GM23338 (cell line): ENCODE measurements around the gene AP3B2. TPM values are rescaled to one million over a fixed set of nuclear protein-coding genes. Genes with fewer than 3 reads are reported as not detected.

Experiments
- ATAC-seq: fragments of 200-7000 bp; cut with Tn5 transposase; 3 replicates; pipeline ENCODE4 v1.9.1; 2020
- DNase-seq: peaks from one replicate; pipeline ENCODE4 v3.0.0-alpha.2; 2015; ENCODE audit warnings: low spot score
- H2AFZ ChIP-seq: fragments of 200-600 bp; sonication (generic); 2 replicates; pipeline ENCODE4 v1.8.0; 2016; ENCODE audit warnings: antibody characterized with exemption, mild to moderate bottlenecking, moderate library complexity
- H3F3A ChIP-seq: fragments of 200-600 bp; sonication (generic); replicated peaks from 2 replicates; pipeline ENCODE4 v1.8.0; 2017; ENCODE audit warnings: antibody characterized with exemption, mixed run types, low read depth
- H3K27ac ChIP-seq: fragments of 200-600 bp; sonication (generic); 2 replicates; pipeline ENCODE4 v1.6.1; 2016; ENCODE audit warnings: low read depth
- H3K27me3 ChIP-seq: fragments of 200-600 bp; sonication (generic); 2 replicates; pipeline ENCODE4 v1.8.0; 2016; ENCODE audit warnings: mild to moderate bottlenecking, mixed run types, moderate library complexity; ENCODE audit not compliant: insufficient read depth
- H3K36me3 ChIP-seq: fragments of 200-600 bp; sonication (generic); 2 replicates; pipeline ENCODE4 v1.8.0; 2016; ENCODE audit warnings: mild to moderate bottlenecking; ENCODE audit not compliant: insufficient read depth
- H3K4me1 ChIP-seq: fragments of 200-600 bp; sonication (generic); 2 replicates; pipeline ENCODE4 v1.8.0; 2016; ENCODE audit warnings: mild to moderate bottlenecking, moderate library complexity; ENCODE audit not compliant: insufficient read depth
- H3K4me2 ChIP-seq: fragments of 200-600 bp; sonication (generic); 2 replicates; pipeline ENCODE4 v1.7.1; 2017; ENCODE audit warnings: mixed run types
- H3K4me3 ChIP-seq: fragments of 200-600 bp; sonication (generic); 2 replicates; pipeline ENCODE4 v1.6.1; 2016; ENCODE audit warnings: mixed run types
- H3K79me2 ChIP-seq: fragments of 200-600 bp; sonication (generic); replicated peaks from 2 replicates; pipeline ENCODE4 v1.8.0; 2017; ENCODE audit warnings: mild to moderate bottlenecking; ENCODE audit not compliant: insufficient read depth
- H3K9me2 ChIP-seq: fragments of 200-600 bp; sonication (generic); 2 replicates; pipeline ENCODE4 v1.8.0; 2017; ENCODE audit not compliant: insufficient read depth
- H4K20me1 ChIP-seq: fragments of 200-600 bp; sonication (generic); replicated peaks from 2 replicates; pipeline ENCODE4 v1.8.0; 2017; ENCODE audit warnings: mild to moderate bottlenecking; ENCODE audit not compliant: insufficient read depth
- H3K27ac Mint-ChIP-seq: 2 replicates; pipeline ENCODE4 v1.8.0; 2020; ENCODE audit warnings: inconsistent platforms, mild to moderate bottlenecking, moderate library complexity, mixed read lengths
- H3K27me3 Mint-ChIP-seq: 3 replicates; pipeline ENCODE4 v1.8.0; 2022; ENCODE audit warnings: low read depth, mild to moderate bottlenecking, moderate library complexity, mixed read lengths, inconsistent platforms; ENCODE audit not compliant: insufficient read depth, poor library complexity
- H3K36me3 Mint-ChIP-seq: 3 replicates; pipeline ENCODE4 v1.8.0; 2021; ENCODE audit warnings: low read depth, mild to moderate bottlenecking, inconsistent platforms, moderate library complexity, mixed read lengths
- H3K4me1 Mint-ChIP-seq: 3 replicates; pipeline ENCODE4 v1.8.0; 2020; ENCODE audit warnings: mild to moderate bottlenecking, inconsistent platforms, mixed read lengths
- H3K4me3 Mint-ChIP-seq: 3 replicates; pipeline ENCODE4 v1.8.0; 2021; ENCODE audit warnings: moderate library complexity, mild to moderate bottlenecking, inconsistent platforms, mixed read lengths
- H3K9me3 Mint-ChIP-seq: 3 replicates; pipeline ENCODE4 v1.8.0; 2020; ENCODE audit warnings: moderate library complexity, mild to moderate bottlenecking, inconsistent platforms, mixed read lengths
- CTCF ChIP-seq, 2 experiments: fragments of 200-600 bp in 1 of 2; sonication (generic) in 1 of 2; conservative IDR thresholded peaks; 2 replicates each; pipeline versions ENCODE4 v1.5.1 to v1.6.1; 2016 to 2017; ENCODE audit warnings: antibody characterized with exemption in 2 of 2, low read depth in 2 of 2, mild to moderate bottlenecking in 2 of 2, moderate library complexity in 1 of 2
- ETS1 ChIP-seq: IDR thresholded peaks from 2 replicates; pipeline ENCODE4 v1.6.1; 2016; ENCODE audit warnings: antibody characterized with exemption
- EZH2 ChIP-seq: fragments of 200-600 bp; sonication (generic); IDR thresholded peaks from one replicate; pipeline ENCODE4 v1.8.0; 2017; ENCODE audit warnings: antibody characterized with exemption, mild to moderate bottlenecking, low read depth; ENCODE audit not compliant: unreplicated experiment
- EZH2phosphoT487 ChIP-seq: fragments of 200-600 bp; sonication (generic); IDR thresholded peaks from one replicate; pipeline ENCODE4 v1.8.1; 2018; ENCODE audit warnings: antibody characterized with exemption; ENCODE audit not compliant: unreplicated experiment
- JUNB ChIP-seq: IDR thresholded peaks from one replicate; pipeline ENCODE4 v1.6.1; 2016; ENCODE audit warnings: antibody characterized with exemption; ENCODE audit not compliant: unreplicated experiment
- NANOG ChIP-seq: IDR thresholded peaks from 2 replicates; pipeline ENCODE4 v1.6.1; 2016; ENCODE audit warnings: antibody characterized with exemption, borderline replicate concordance
- POLR2AphosphoS5 ChIP-seq: IDR thresholded peaks from 2 replicates; pipeline ENCODE4 v1.6.1; 2016; ENCODE audit warnings: antibody characterized with exemption, low read depth
- REST ChIP-seq: IDR thresholded peaks from one replicate; pipeline ENCODE4 v1.6.1; 2018; ENCODE audit warnings: antibody characterized with exemption; ENCODE audit not compliant: unreplicated experiment
- ZNF114 ChIP-seq: fragments of 250-450 bp; sonication (Bioruptor Pico); IDR thresholded peaks from 2 replicates; pipeline ENCODE4 v1.5.0; 2020; ENCODE audit warnings: mild to moderate bottlenecking, moderate library complexity
- ZNF331 ChIP-seq: fragments of 250-450 bp; sonication (Bioruptor Pico); IDR thresholded peaks from 2 replicates; pipeline ENCODE4 v1.5.0; 2020; ENCODE audit warnings: low read depth, mild to moderate bottlenecking, moderate library complexity
- polyA plus RNA-seq: library from polyadenylated mRNA; unstranded; fragments of >200 nt; fragmentation: Nextera tagmentation; extraction: Ambion mirVana; gene quantifications from 2 replicates; pipeline ENCODE4 v1.2.1, GENCODE V29; 2016
- total RNA-seq: library from RNA; depleted of rRNA; stranded (reverse); fragments of >200 nt; shearing (Covaris generic); gene quantifications from 2 replicates; pipeline ENCODE4 v1.2.3, GENCODE V29; 2014

The AP3B2 gene
- total and polyA plus RNA-seq, 2 experiments from 2014 or later, result 9.5 to 19.2 TPM

- Histone ChIP-seq H3K4me3 (no peak overlapping the region), H3K27me3 (no peaks in the 10 kb centered on the region), H3K36me3 (no peaks in the 10 kb centered on the region), H2AFZ (no peak overlapping the region), H3K9me2 (no peaks in the 10 kb centered on the region), H3K4me1 (no peaks in the 10 kb centered on the region), H3F3A (no peaks in the 10 kb centered on the region), H3K79me2 (no peaks in the 10 kb centered on the region), H4K20me1 (no peaks in the 10 kb centered on the region), H3K4me2 (no peak overlapping the region), H3K27ac (no peak overlapping the region)
- no peak for ATAC-seq
- no peak for TF ChIP-seq POLR2AphosphoS5
- TF ChIP-seq EZH2, result no peak
- TF ChIP-seq ZNF114 (CRISPR knock-in tag), result no peak
- TF ChIP-seq EZH2phosphoT487, result no peak
- DNase-seq, result no peak
- Mint-ChIP-seq H3K27me3 (no peaks in the 10 kb centered on the region), H3K4me3 (no peak overlapping the region), H3K4me1 (no peaks in the 10 kb centered on the region), H3K27ac (no peak overlapping the region), H3K36me3 (no peaks in the 10 kb centered on the region), H3K9me3 (no peaks in the 10 kb centered on the region)
These were observed 21.9 kb upstream of the AP3B2 start for GRCh38 chr15:82731527-82731926.

- H3K4me2 ChIP-seq, result no peak overlapping the region
- DNase-seq, result peak; percentile 38
- no peak overlapping the region for H3K27ac ChIP-seq
- Mint-ChIP-seq H3K9me3 (no peaks in the 10 kb centered on the region), H3K4me3 (no peak overlapping the region), H3K27me3 (no peaks in the 10 kb centered on the region), H3K4me1 (no peaks in the 10 kb centered on the region), H3K36me3 (no peaks in the 10 kb centered on the region), H3K27ac (no peak overlapping the region)
- peak; percentile 67 for ATAC-seq
- H3K36me3 ChIP-seq, result no peaks in the 10 kb centered on the region
- no peaks in the 10 kb centered on the region for H3K9me2 ChIP-seq
- H3K4me3 ChIP-seq, result no peak overlapping the region
- H2AFZ ChIP-seq, result no peak overlapping the region
- H3K4me1 ChIP-seq, result no peaks in the 10 kb centered on the region
- no peaks in the 10 kb centered on the region for H4K20me1 ChIP-seq
- no peaks in the 10 kb centered on the region for H3F3A ChIP-seq
- H3K79me2 ChIP-seq, result no peaks in the 10 kb centered on the region
- H3K27me3 ChIP-seq, result no peaks in the 10 kb centered on the region
- TF ChIP-seq ZNF331 (CRISPR knock-in tag) (no peak), ETS1 (no peak), REST (no peak), CTCF (conservative IDR thresholded peaks at IDR 0.05; ENCODE audit: low read depth in 2 of 2) (no peak), JUNB (no peak), ZNF114 (CRISPR knock-in tag) (no peak), NANOG (no peak)
These were observed 20.4 kb upstream of the AP3B2 start for GRCh38 chr15:82730022-82730530.
